HL-60 (cell line): ENCODE measurements around the gene TMEM143.

Experiments used
- POLR2AphosphoS5 ChIP-seq: IDR thresholded peaks from 2 replicates; pipeline ENCODE4 v1.6.1; 2012; ENCODE audit warnings: low read depth
- SPI1 ChIP-seq: IDR thresholded peaks from 2 replicates; pipeline ENCODE4 v1.6.1; 2012; ENCODE audit warnings: low read depth, mild to moderate bottlenecking, borderline replicate concordance
- TF ChIP-seq, protein P1 (sequence below): IDR thresholded peaks from one replicate; pipeline ENCODE4 v1.5.1; 2011; ENCODE audit warnings: low read length, control low read depth, inconsistent platforms; ENCODE audit not compliant: insufficient read depth

DNA sequence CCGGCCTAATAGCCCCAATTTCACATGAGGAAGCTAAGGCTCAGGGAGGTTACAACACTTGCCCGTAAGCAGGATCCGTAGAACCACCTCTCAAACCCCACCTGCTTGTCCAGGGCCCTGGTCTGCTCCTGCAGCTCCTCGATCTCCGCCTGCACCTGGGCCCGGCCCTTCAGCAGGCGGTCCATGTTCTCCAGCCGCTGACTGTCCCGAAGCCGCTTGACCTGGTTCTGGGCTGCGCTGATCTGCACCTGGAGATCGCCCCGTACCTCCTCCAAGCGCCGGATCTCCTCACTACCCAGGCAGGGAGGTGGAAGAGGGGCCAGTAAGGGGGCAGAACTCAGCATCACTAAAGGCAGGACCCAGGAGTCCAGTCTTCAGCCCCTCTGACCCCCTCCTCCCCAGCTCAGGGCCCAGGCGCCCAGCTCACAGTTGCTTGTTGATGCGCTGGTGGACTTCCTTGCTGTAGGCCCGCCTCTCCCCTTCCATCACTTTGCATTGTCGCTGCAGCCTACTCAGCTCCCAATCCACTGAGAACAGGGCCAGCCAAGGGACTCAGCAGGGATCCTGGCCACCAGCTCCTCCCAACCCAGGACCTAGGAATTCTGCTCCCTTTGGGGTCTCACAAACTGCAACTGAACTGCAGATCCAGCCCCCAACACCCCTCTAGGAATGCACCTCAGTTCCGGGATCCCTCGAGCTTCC lies 45.3 kb downstream of the TMEM143 start:
- TF ChIP-seq, protein P1, sequence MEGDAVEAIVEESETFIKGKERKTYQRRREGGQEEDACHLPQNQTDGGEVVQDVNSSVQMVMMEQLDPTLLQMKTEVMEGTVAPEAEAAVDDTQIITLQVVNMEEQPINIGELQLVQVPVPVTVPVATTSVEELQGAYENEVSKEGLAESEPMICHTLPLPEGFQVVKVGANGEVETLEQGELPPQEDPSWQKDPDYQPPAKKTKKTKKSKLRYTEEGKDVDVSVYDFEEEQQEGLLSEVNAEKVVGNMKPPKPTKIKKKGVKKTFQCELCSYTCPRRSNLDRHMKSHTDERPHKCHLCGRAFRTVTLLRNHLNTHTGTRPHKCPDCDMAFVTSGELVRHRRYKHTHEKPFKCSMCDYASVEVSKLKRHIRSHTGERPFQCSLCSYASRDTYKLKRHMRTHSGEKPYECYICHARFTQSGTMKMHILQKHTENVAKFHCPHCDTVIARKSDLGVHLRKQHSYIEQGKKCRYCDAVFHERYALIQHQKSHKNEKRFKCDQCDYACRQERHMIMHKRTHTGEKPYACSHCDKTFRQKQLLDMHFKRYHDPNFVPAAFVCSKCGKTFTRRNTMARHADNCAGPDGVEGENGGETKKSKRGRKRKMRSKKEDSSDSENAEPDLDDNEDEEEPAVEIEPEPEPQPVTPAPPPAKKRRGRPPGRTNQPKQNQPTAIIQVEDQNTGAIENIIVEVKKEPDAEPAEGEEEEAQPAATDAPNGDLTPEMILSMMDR = no peak
- no peak for TF ChIP-seq SPI1
- no peak for TF ChIP-seq POLR2AphosphoS5
